OCI-LY3 (cell line): ENCODE results near the gene ANO6.
"Not testable (repeated sequence)": the region's sequence is repeated elsewhere in the genome, so short reads cannot be mapped to it uniquely, and the experiment has no call there.

Experiments used
- H2AFZ ChIP-seq: fragments of 200-600, 300-600 bp; shearing (Covaris generic); 2 replicates; pipeline ENCODE4 v1.6.0; 2014; ENCODE audit warnings: antibody characterized with exemption, low read depth, low read length
- H3K27ac ChIP-seq: fragments of 200-600, 300-600 bp; sonication (generic); 2 replicates; pipeline ENCODE4 v1.5.1; 2014; ENCODE audit warnings: mild to moderate bottlenecking, low read length, moderate library complexity, mixed read lengths
- H3K27me3 ChIP-seq: fragments of 200-600, 300-600 bp; sonication (generic); 2 replicates; pipeline ENCODE4 v1.6.1; 2014; ENCODE audit warnings: low read depth, low read length, mixed read lengths
- H3K36me3 ChIP-seq: fragments of 200-600, 300-600 bp; sonication (generic); replicated peaks from 2 replicates; pipeline ENCODE3; 2014; ENCODE audit warnings: low read depth, low read length, mixed read lengths
- H3K4me1 ChIP-seq: fragments of 300-600, 200-600 bp; sonication (generic); 2 replicates; pipeline ENCODE4 v1.6.1; 2014; ENCODE audit warnings: low read length, mixed read lengths
- H3K4me2 ChIP-seq: fragments of 200-600, 300-600 bp; sonication (generic); 2 replicates; pipeline ENCODE4 v1.6.1; 2014; ENCODE audit warnings: low read length, mixed read lengths
- H3K4me3 ChIP-seq: fragments of 300-600, 200-600 bp; sonication (generic); 2 replicates; pipeline ENCODE4 v1.5.1; 2014; ENCODE audit warnings: antibody characterized with exemption, mild to moderate bottlenecking, low read length, moderate library complexity
- H3K79me2 ChIP-seq: fragments of 300-600, 200-600 bp; shearing (Covaris generic); 2 replicates; pipeline ENCODE4 v1.6.1; 2014; ENCODE audit warnings: mild to moderate bottlenecking, low read length, mixed read lengths
- H3K9ac ChIP-seq: fragments of 300-600, 200-600 bp; shearing (Covaris generic); 2 replicates; pipeline ENCODE4 v1.6.0; 2014; ENCODE audit warnings: mild to moderate bottlenecking, low read length, moderate library complexity
- H3K9me3 ChIP-seq: fragments of 200-600, 300-600 bp; shearing (Covaris generic); 2 replicates; pipeline ENCODE4 v1.6.1; 2014; ENCODE audit warnings: low read length, mixed read lengths; ENCODE audit not compliant: insufficient read depth
- H4K20me1 ChIP-seq: fragments of 200-600, 300-600 bp; sonication (generic); 2 replicates; pipeline ENCODE4 v1.6.1; 2016; ENCODE audit warnings: low read length, mixed read lengths; ENCODE audit not compliant: insufficient read depth
- EZH2phosphoT487 ChIP-seq: fragments of 200-600 bp; shearing (Covaris generic); IDR thresholded peaks from 2 replicates; pipeline ENCODE4 v1.6.1; 2018; ENCODE audit warnings: antibody characterized with exemption, mixed run types, low read depth
- TF ChIP-seq, protein P1 (sequence below): fragments of 200-600, 300-600 bp; sonication (generic); IDR thresholded peaks from 2 replicates; pipeline ENCODE4 v1.5.1; 2014; ENCODE audit warnings: antibody characterized with exemption, low read length, low read depth

The ANO6 gene

DNA sequence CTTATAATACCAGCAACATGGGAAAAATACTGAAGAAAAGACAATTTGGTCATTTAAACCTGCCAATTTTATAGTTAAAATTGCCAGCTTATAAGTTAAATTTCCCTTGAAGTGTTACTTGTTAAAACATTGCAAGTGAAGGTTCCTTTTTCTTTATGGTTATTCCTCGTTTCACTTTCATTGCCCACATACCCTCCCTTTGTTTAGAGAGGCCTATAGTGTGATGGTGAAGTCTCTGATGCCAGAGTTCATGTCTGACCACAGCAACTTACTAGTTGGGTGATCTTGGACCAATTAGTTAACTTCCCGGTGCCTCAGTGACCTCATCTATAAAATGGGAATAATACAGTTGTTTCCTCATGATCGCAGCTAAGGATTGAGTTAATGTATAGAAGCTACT is 173.5 kb downstream of the ANO6 start:
- H3K9ac ChIP-seq, result no peak overlapping the region
- TF ChIP-seq EZH2phosphoT487, result no peak
- TF ChIP-seq, protein P1, sequence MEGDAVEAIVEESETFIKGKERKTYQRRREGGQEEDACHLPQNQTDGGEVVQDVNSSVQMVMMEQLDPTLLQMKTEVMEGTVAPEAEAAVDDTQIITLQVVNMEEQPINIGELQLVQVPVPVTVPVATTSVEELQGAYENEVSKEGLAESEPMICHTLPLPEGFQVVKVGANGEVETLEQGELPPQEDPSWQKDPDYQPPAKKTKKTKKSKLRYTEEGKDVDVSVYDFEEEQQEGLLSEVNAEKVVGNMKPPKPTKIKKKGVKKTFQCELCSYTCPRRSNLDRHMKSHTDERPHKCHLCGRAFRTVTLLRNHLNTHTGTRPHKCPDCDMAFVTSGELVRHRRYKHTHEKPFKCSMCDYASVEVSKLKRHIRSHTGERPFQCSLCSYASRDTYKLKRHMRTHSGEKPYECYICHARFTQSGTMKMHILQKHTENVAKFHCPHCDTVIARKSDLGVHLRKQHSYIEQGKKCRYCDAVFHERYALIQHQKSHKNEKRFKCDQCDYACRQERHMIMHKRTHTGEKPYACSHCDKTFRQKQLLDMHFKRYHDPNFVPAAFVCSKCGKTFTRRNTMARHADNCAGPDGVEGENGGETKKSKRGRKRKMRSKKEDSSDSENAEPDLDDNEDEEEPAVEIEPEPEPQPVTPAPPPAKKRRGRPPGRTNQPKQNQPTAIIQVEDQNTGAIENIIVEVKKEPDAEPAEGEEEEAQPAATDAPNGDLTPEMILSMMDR, result no peak
- no peak overlapping the region for H3K27ac ChIP-seq
- H3K4me2 ChIP-seq, result no peak overlapping the region
- no peaks in the 10 kb centered on the region for H3K4me1 ChIP-seq
- no peak overlapping the region for H3K4me3 ChIP-seq
- no peaks in the 10 kb centered on the region for H3K27me3 ChIP-seq
- no peak overlapping the region for H2AFZ ChIP-seq
- H3K9me3 ChIP-seq, result no peaks in the 10 kb centered on the region
- H3K36me3 ChIP-seq, result no peaks in the 10 kb centered on the region
- H4K20me1 ChIP-seq, result no peaks in the 10 kb centered on the region
- H3K79me2 ChIP-seq, result no peaks in the 10 kb centered on the region

DNA sequence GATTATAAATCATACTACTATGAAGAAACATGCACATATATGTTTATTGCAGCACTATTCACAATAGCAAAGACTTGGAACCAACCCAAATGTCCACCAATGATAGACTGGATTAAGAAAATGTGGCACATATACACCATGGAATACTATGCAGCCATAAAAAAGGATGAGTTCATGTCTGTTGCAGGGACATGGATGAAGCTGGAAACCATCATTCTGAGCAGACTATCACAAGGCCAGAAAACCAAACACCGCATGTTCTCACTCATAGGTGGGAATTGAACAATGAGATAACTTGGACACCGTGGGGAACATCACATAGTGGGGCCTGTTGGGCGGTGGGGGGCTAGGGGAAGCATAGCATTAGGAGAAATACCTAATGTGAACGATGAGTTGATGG is 181.6 kb downstream of the ANO6 start:
- not testable (repeated sequence) for H3K9me3 ChIP-seq, H4K20me1 ChIP-seq, H3K27ac ChIP-seq, H3K4me3 ChIP-seq, H3K9ac ChIP-seq, H3K36me3 ChIP-seq, H3K27me3 ChIP-seq, H3K79me2 ChIP-seq, H2AFZ ChIP-seq, H3K4me1 ChIP-seq, H3K4me2 ChIP-seq

DNA sequence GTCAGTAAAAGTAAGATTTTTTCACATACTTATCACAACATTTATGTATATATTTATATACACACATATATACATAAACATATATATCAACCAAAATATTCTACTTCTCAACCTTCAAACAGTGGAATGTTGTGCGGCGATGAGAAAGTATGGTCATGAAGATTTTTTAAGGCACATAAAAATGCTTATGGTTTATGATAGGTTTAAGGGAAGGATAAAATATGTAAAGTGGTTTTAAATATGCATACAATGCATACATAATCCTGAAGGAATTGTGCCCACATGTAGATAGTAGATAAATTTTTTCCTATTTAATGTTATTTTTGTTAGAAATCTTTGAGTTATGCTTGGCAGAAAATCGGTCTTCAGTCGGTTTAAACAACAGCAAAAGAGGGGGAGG is 182.7 kb downstream of the ANO6 start:
- H3K9ac ChIP-seq, result no peak overlapping the region

DNA sequence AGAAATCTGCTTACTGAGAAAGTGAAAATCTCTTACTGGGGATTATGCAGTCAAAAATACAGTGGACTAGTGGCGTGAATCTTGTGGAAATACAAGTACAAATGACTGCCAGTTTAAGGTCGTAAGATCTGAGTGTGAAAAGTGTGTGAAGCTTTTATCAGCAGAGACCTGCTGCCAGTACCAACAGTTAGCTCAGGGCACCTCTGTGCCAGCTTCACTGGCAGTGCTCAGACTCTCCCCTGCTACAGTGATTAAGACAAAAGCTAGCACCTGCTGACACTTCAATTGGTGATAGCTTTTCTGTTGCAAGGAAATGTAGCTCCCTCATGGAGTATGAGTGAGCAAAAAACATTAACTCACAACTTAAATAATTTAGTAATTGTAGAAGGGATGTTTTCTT is 185.1 kb downstream of the ANO6 start:
- Histone ChIP-seq H3K27ac (no peak overlapping the region), H3K79me2 (no peaks in the 10 kb centered on the region), H3K36me3 (no peaks in the 10 kb centered on the region), H2AFZ (no peak overlapping the region), H3K4me1 (no peaks in the 10 kb centered on the region), H3K27me3 (no peaks in the 10 kb centered on the region), H3K9ac (no peak overlapping the region), H4K20me1 (no peaks in the 10 kb centered on the region), H3K4me2 (no peak overlapping the region), H3K9me3 (no peaks in the 10 kb centered on the region), H3K4me3 (no peak overlapping the region)
- TF ChIP-seq, protein P1, result no peak
- no peak for TF ChIP-seq EZH2phosphoT487

More for the DNA sequence above, 182.7 kb downstream of the ANO6 start:
- H3K4me1 ChIP-seq, result no peaks in the 10 kb centered on the region
- H3K27me3 ChIP-seq, result no peaks in the 10 kb centered on the region
- no peaks in the 10 kb centered on the region for H4K20me1 ChIP-seq
- H3K9me3 ChIP-seq, result no peaks in the 10 kb centered on the region
- TF ChIP-seq, protein P1, result no peak
- no peak for TF ChIP-seq EZH2phosphoT487
- H3K4me2 ChIP-seq, result no peak overlapping the region
- no peak overlapping the region for H3K4me3 ChIP-seq
- no peak overlapping the region for H3K27ac ChIP-seq
- H3K36me3 ChIP-seq, result no peaks in the 10 kb centered on the region
- no peak overlapping the region for H2AFZ ChIP-seq
- H3K79me2 ChIP-seq, result no peaks in the 10 kb centered on the region

DNA sequence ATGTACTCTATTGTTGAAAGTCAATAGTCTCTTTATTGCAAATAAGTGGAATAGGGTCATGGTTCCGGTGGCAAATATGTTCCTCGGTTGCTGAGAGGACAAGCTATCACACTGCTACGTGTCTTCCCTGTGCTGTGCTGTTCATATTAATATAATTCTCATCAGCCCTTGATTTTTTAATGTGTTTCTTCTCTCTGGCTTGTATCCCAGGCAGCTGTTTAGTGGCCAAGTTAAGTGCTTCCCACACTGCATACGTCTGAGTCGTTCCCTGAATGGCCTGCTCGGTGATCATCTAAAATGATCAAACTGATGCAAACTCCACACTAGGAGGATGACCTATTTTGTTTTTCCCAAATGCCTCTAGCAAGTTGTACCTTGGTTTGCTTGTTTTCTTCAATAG is 186.4 kb downstream of the ANO6 start:
- no peaks in the 10 kb centered on the region for H3K4me1 ChIP-seq
- H3K27ac ChIP-seq, result no peak overlapping the region
- H4K20me1 ChIP-seq, result no peaks in the 10 kb centered on the region
- no peak overlapping the region for H3K4me2 ChIP-seq
- TF ChIP-seq, protein P1, result no peak
- TF ChIP-seq EZH2phosphoT487, result no peak
- H2AFZ ChIP-seq, result no peak overlapping the region
- H3K4me3 ChIP-seq, result no peak overlapping the region
- no peaks in the 10 kb centered on the region for H3K27me3 ChIP-seq
- H3K9me3 ChIP-seq, result no peaks in the 10 kb centered on the region
- H3K79me2 ChIP-seq, result no peaks in the 10 kb centered on the region
- H3K9ac ChIP-seq, result no peak overlapping the region
- H3K36me3 ChIP-seq, result no peaks in the 10 kb centered on the region
